Esophagus muscularis mucosa (tissue), 4 donors: Measurements from ENCODE around the gene EYA2. TPM values are rescaled to one million over a fixed set of nuclear protein-coding genes. Genes with fewer than 3 reads are reported as not detected.
A peak's percentile ranks its signal among the peaks of the same experiment; 100 is the strongest.

Source experiments
- DNase-seq: peaks from one replicate; pipeline ENCODE4 v3.0.0-alpha.2; 2017; ENCODE audit errors: extremely low spot score
- H3K27ac ChIP-seq, 4 donors: fragments of 200-600 bp; sonication (generic); replicated peaks in 1 of 4; 1 replicate in 3 of 4; 2 replicates in 1 of 4; pipeline ENCODE4 v1.5.1; 2016 to 2019; ENCODE audit warnings: mild to moderate bottlenecking in 1 of 4
- H3K27me3 ChIP-seq, 4 donors: fragments of 200-600 bp; sonication (generic); one replicate each; pipeline versions ENCODE4 v1.5.1 to v1.6.0; 2016 to 2019
- H3K36me3 ChIP-seq, 4 donors: fragments of 200-600 bp; sonication (generic); one replicate each; pipeline ENCODE4 v1.5.1; 2016 to 2019
- H3K4me1 ChIP-seq, 4 donors: fragments of 200-600 bp; sonication (generic); one replicate each; pipeline ENCODE4 v1.5.1; 2016 to 2019
- H3K4me3 ChIP-seq, 4 donors: fragments of 200-600 bp; sonication (generic); 1 replicate in 2 of 4; 2 replicates in 2 of 4; pipeline ENCODE4 v1.5.1; 2016 to 2019; ENCODE audit warnings: mild to moderate bottlenecking in 4 of 4, moderate library complexity in 1 of 4
- H3K9me3 ChIP-seq, 4 donors: fragments of 200-600 bp; sonication (generic); 1 replicate in 3 of 4; 2 replicates in 1 of 4; pipeline ENCODE4 v1.5.1; 2016 to 2019
- EP300 ChIP-seq: sonication (generic); formaldehyde crosslinking; IDR thresholded peaks from one replicate; pipeline ENCODE4 v1.6.1; 2017; ENCODE audit warnings: antibody characterized with exemption
- POLR2A ChIP-seq: fragments of 450-650 bp; IDR thresholded peaks from one replicate; pipeline ENCODE4 v1.6.1; 2017; ENCODE audit warnings: antibody characterized with exemption, moderate library complexity, mild to moderate bottlenecking, low read depth
- POLR2AphosphoS5 ChIP-seq, 2 donors: sonication (generic); formaldehyde crosslinking; IDR thresholded peaks; one replicate each; pipeline ENCODE4 v1.6.1; 2017; ENCODE audit warnings: antibody characterized with exemption in 2 of 2
- WGBS: methylation state at CpG from one replicate; pipeline ENCODE4 v1.1.5; 2018; 5-methylcytosine and 5-hydroxymethylcytosine counted together
- intact Hi-C: fragments of 100-400 bp; cut with DNase I; formaldehyde crosslinking; loops from one replicate; pipeline ENCODE4 v1.15.1; 2023
- total RNA-seq, 4 donors: library from RNA; depleted of rRNA; stranded (reverse); fragments of >200 nt; gene quantifications; one replicate each; pipeline versions ENCODE4 v1.1.0 to v1.2.1, GENCODE V29; 2016
- TF ChIP-seq, protein P1 (sequence below), 3 experiments: fragments of 200-600 bp in 2 of 3; fragments of 450-650 bp in 1 of 3; sonication (generic) in 2 of 3; IDR thresholded peaks; one replicate each; pipeline ENCODE4 v1.5.1; 2017 to 2019; ENCODE audit warnings: antibody characterized with exemption in 3 of 3, mild to moderate bottlenecking in 2 of 3, moderate library complexity in 1 of 3

EYA2 gene
- total RNA-seq, 4 donors from 2014 or later, result 1.2 to 5.9 (median 4.2) TPM

DNA sequence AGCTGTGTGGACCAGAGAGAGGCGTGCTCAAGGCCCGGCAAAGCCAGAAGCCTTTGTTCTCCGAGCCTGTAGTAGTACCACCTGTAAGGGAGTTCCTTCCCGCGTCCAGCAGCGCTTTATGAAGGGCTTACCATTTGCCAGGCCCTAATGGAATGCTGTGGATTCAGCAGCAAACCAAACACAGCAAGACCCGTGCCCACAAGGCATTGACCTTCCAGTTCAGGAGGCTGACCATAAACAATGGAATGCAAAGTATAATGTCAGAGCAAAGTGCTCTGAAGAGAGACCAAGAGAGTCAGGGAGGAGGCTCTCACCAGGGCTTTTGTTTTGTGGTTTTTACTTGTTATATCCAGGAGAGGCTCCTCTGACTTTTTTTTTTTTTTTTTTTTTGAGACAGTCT lies 252.0 kb downstream of the EYA2 start:
- no peak for DNase-seq
- Histone ChIP-seq H3K36me3 (no peaks in the 10 kb centered on the region), H3K27ac (no peak overlapping the region), H3K4me3 (no peak overlapping the region), H3K9me3 (peaks cover 0 to under 1% (median 0%) of the 10 kb centered on the region in 4 donors), H3K4me1 (no peaks in the 10 kb centered on the region), H3K27me3 (no peaks in the 10 kb centered on the region)
- WGBS, result 92% methylated on average over 7 of the region's 7 CpGs
- TF ChIP-seq EP300, result no peak
- TF ChIP-seq POLR2AphosphoS5 (IDR thresholded peaks at IDR 0.05), result no peak
- TF ChIP-seq, protein P1, sequence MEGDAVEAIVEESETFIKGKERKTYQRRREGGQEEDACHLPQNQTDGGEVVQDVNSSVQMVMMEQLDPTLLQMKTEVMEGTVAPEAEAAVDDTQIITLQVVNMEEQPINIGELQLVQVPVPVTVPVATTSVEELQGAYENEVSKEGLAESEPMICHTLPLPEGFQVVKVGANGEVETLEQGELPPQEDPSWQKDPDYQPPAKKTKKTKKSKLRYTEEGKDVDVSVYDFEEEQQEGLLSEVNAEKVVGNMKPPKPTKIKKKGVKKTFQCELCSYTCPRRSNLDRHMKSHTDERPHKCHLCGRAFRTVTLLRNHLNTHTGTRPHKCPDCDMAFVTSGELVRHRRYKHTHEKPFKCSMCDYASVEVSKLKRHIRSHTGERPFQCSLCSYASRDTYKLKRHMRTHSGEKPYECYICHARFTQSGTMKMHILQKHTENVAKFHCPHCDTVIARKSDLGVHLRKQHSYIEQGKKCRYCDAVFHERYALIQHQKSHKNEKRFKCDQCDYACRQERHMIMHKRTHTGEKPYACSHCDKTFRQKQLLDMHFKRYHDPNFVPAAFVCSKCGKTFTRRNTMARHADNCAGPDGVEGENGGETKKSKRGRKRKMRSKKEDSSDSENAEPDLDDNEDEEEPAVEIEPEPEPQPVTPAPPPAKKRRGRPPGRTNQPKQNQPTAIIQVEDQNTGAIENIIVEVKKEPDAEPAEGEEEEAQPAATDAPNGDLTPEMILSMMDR (IDR thresholded peaks at IDR 0.05), result no peak
- intact Hi-C loops, result no loop called here

DNA sequence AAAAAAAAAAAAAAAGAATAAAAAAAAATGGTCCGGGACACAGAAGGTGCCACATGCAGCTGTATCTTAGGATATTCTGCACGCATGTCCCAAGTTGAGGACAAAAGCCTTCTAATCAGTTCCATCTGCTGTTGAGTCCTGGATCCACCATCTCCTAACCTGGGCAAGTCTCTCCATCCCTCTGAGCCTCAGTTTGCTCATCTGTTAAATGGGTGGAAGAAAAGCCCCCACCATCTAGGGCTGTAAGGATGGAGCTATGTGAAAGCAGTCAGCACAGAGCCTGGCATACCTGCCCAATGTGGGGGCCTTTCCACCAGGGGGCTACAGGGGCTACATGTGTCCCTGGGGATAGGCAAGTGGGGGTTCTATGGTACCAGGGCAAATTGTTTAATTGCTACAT lies 253.4 kb downstream of the EYA2 start:
- Histone ChIP-seq H3K27me3 (no peaks in the 10 kb centered on the region), H3K4me3 (no peak overlapping the region), H3K27ac (no peak overlapping the region), H3K36me3 (no peaks in the 10 kb centered on the region), H3K9me3 (no peaks in the 10 kb centered on the region), H3K4me1 (no peaks in the 10 kb centered on the region)
- no peak for TF ChIP-seq EP300
- TF ChIP-seq POLR2AphosphoS5 (IDR thresholded peaks at IDR 0.05), result no peak
- TF ChIP-seq, protein P1 (IDR thresholded peaks at IDR 0.05), result no peak
- TF ChIP-seq POLR2A, result no peak
- WGBS, result 93% methylated on average over 2 of the region's 2 CpGs
- intact Hi-C loops, result no loop called here
- no peak for DNase-seq

DNA sequence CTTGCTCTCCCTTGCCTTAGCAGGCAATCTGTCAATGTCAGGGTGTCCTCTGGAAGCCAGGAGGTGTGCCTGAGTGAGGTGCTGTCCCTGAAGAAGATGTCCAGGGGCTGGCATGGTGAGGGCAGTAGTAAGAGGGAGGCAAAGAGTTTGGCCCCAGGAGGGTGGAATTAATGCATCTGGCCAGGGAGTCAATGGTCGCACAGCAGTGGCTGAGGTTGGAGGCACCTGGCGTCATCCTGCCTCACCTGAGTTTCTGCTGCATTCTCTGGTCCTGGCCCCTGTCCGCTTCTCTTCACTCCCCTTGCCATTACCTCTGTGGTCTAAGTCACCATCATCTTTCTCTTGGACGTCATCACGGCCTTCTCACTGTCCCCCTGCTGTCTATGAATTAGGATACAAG lies 255.3 kb downstream of the EYA2 start:
- Histone ChIP-seq H3K4me1 (no peaks in the 10 kb centered on the region), H3K4me3 (no peak overlapping the region), H3K27ac (no peak overlapping the region), H3K36me3 (no peaks in the 10 kb centered on the region), H3K9me3 (no peaks in the 10 kb centered on the region), H3K27me3 (no peaks in the 10 kb centered on the region)
- no peak for DNase-seq
- intact Hi-C loops, result loop anchor here (2.0 kb wide), 1 partner anchor 391 kb away; no protein-coding TSS in a partner anchor
- WGBS, result 97% methylated on average over 5 of the region's 5 CpGs
- TF ChIP-seq, protein P1 (IDR thresholded peaks at IDR 0.05), result no peak
- TF ChIP-seq POLR2A (no peak), EP300 (no peak), POLR2AphosphoS5 (IDR thresholded peaks at IDR 0.05) (no peak)

DNA sequence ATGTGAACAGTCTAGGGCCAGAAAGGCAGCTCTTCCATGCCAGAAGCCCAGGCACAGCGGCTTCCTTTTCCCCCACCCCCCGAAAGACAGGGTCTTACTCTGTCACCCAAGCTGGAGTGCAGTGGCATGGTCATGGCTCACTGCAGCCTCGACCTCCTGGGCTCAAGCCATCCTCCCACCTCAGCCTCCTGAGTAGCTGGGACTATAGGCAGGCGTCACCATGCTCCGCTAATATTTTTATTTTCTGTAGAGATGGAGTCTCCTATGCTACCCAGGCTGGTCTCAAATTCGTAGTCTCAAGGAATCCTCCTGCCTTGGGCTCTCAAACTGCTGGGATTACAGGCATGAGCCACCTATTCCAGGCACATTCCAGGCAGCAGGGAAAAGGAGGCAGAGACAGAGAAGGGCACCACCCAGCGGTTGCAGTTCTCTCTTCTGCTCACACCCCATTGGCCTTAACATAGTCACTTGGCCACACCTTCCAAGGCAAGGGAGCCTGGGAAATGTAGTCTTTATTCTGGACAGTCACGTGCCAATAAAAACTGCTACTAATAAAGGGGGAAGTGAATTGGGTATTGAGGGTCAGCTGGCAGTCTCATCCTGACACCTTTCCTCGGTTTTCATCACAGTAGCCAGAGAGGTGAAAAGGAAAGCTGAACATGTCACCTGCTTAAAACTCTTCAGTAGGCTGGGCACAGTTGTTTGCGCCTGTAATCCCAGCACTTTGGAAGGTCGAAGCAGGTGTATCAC lies 255.9 kb downstream of the EYA2 start:
- Histone ChIP-seq H3K27ac (no peak overlapping the region), H3K36me3 (no peaks in the 10 kb centered on the region), H3K27me3 (no peaks in the 10 kb centered on the region), H3K9me3 (no peaks in the 10 kb centered on the region), H3K4me1 (no peaks in the 10 kb centered on the region), H3K4me3 (no peak overlapping the region)
- WGBS, result 63% methylated on average over 11 of the region's 11 CpGs
- no peak for DNase-seq
- TF ChIP-seq, protein P1 (IDR thresholded peaks at IDR 0.05), result peak; percentile 51 to 66 (median 65)
- no peak for TF ChIP-seq POLR2AphosphoS5 (IDR thresholded peaks at IDR 0.05)
- intact Hi-C loops, result loop anchor here (2.0 kb wide), 1 partner anchor 392 kb away; no protein-coding TSS in a partner anchor

DNA sequence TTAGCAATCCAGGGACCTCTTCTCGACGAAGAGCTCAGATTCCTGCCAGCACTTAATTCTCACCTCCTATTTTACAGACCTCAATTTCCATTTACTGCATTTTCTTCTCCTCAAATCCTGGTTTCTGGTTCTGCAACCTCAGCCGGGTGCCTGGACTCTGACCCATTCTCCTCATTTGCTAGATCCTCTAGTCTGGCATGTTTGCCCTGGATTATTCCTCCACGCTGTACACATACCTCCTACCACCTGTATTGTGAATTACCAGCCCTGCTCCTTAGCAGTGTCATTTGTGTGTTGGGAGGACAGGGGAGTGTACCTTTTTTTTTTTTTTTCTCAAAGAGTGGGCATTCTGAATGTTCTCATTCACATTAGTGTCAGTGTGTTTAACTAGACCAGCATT lies 257.4 kb downstream of the EYA2 start:
- Histone ChIP-seq H3K9me3 (no peaks in the 10 kb centered on the region), H3K4me3 (no peak overlapping the region), H3K36me3 (no peaks in the 10 kb centered on the region), H3K4me1 (no peaks in the 10 kb centered on the region), H3K27ac (no peak overlapping the region), H3K27me3 (no peaks in the 10 kb centered on the region)
- WGBS, result 83% methylated on average over 4 of the region's 4 CpGs
- intact Hi-C loops, result no loop called here
- no peak for DNase-seq
- TF ChIP-seq POLR2AphosphoS5 (IDR thresholded peaks at IDR 0.05), result no peak
- no peak for TF ChIP-seq EP300
- no peak for TF ChIP-seq POLR2A
- TF ChIP-seq, protein P1 (IDR thresholded peaks at IDR 0.05), result no peak
